Frontal cortex (tissue), 4 donors: ENCODE data around the gene REV1. TPM values are rescaled to one million over a fixed set of nuclear protein-coding genes. Genes with fewer than 3 reads are reported as not detected.
"Not testable (repeated sequence)": the region's sequence is repeated elsewhere in the genome, so short reads cannot be mapped to it uniquely, and the experiment has no call there.

ENCODE experiments used
- DNase-seq, 2 donors: peaks; one replicate each; pipeline ENCODE4 v3.0.0; 2012; ENCODE audit warnings: low spot score in 2 of 2
- FAIRE-seq: peaks from 2 replicates; lab custom pipeline; 2012; peaks lifted over from hg19 to GRCh38; lab: Jason Lieb, UNC
- total RNA-seq: library from RNA; depleted of rRNA; stranded (reverse); fragments of >200 nt; gene quantifications from one replicate; pipeline ENCODE4 v1.2.3, GENCODE V29; 2014
- donor health status: control.
- donor health status: control.
- donor health status: control.

The REV1 gene
- total RNA-seq, 1 donor from 2014 or later, result 84.8 TPM

GRCh38 chr2:99376254-99376864 lies 113.5 kb downstream of the REV1 start:
- DNase-seq (no peak), FAIRE-seq (no peak)

GRCh38 chr2:99374747-99375146 lies 115.1 kb downstream of the REV1 start:
- FAIRE-seq, result no peak
- no peak for DNase-seq

- DNase-seq, result no peak
- no peak for FAIRE-seq
Observed at GRCh38 chr2:99373144-99373543, 116.7 kb downstream of the REV1 start.

- FAIRE-seq, result not testable (repeated sequence)
Observed at GRCh38 chr2:99368854-99369253, 121.0 kb downstream of the REV1 start.

GRCh38 chr2:99365661-99366060 lies 124.2 kb downstream of the REV1 start:
- FAIRE-seq (no peak), DNase-seq (no peak)

More at GRCh38 chr2:99368854-99369253, 121.0 kb downstream of the REV1 start:
- DNase-seq, result not testable (repeated sequence)

GRCh38 chr2:99356853-99357252 lies 133.0 kb downstream of the REV1 start:
- FAIRE-seq (no peak), DNase-seq (no peak)

GRCh38 chr2:99354825-99355224 lies 135.0 kb downstream of the REV1 start:
- not testable (repeated sequence) for FAIRE-seq, DNase-seq

GRCh38 chr2:99354070-99354469 lies 135.7 kb downstream of the REV1 start:
- FAIRE-seq (no peak), DNase-seq (no peak)

Other genes with a start within 250 kb of the REV1 start
- gene LYG2, start 234.4 kb downstream of the REV1 start, total RNA-seq, result not detected
- gene LYG1, start 188.8 kb downstream of the REV1 start, total RNA-seq, result 0.41 TPM
- 51.8 TPM for gene TXNDC9, start 153.7 kb downstream of the REV1 start, total RNA-seq
- gene EIF5B, start 152.6 kb downstream of the REV1 start, total RNA-seq, result 13.0 TPM